ENCODE results near the gene PNLDC1.

GRCh38 chr6:159809149-159809548 lies 9.1 kb downstream of the PNLDC1 start:
- TF ChIP-seq EZH2 (IDR thresholded peaks at IDR 0.05; ENCODE audit: low read depth) (no peak), CTCF (conservative IDR thresholded peaks at IDR 0.05) (no peak)

Data from PC-9 (cell line).